Activated T-cell treated with anti-CD3 and anti-CD28 coated beads, Interleukin-2, amount 50 U/mL, for 4 hours (primary cell): Measurements from ENCODE around the gene YTHDF2. TPM values are rescaled to one million over a fixed set of nuclear protein-coding genes. Genes with fewer than 3 reads are reported as not detected.

Source experiments
- total RNA-seq, 3 donors: library from RNA; stranded (reverse); gene quantifications; one replicate each; pipeline ENCODE4 v1.2.1, GENCODE V29; 2021

YTHDF2 gene
- total RNA-seq, 3 donors from 2014 or later: 99.4 to 101 (median 99.8) TPM

Other genes starting within 250 kb of the YTHDF2 start
- 100 to 1,000 TPM; 106 to 149 (median 139) TPM for gene RCC1, start 230.9 kb upstream of the YTHDF2 start, total RNA-seq
- 10 to 100 TPM; 37.4 to 44.1 (median 37.7) TPM for gene TRNAU1AP, start 183.9 kb upstream of the YTHDF2 start, total RNA-seq
- not detected for gene RAB42, start 144.7 kb upstream of the YTHDF2 start, total RNA-seq
- gene TAF12, start 93.9 kb upstream of the YTHDF2 start, total RNA-seq: 10 to 100 TPM; 34.4 to 38.9 (median 36.5) TPM
- gene RNU11, start 88.3 kb upstream of the YTHDF2 start, total RNA-seq: not detected
- 10 to 100 TPM; 19.5 to 22.9 (median 20.8) TPM for gene GMEB1, start 68.2 kb upstream of the YTHDF2 start, total RNA-seq
- not detected for gene OPRD1, start 75.2 kb downstream of the YTHDF2 start, total RNA-seq
- 10 to 100 TPM; 64.3 to 66.3 (median 65.8) TPM for gene EPB41, start 177.6 kb downstream of the YTHDF2 start, total RNA-seq